DOHH2 (cell line): ENCODE measurements around the gene TBCK.
"Not testable (repeated sequence)": the region's sequence is repeated elsewhere in the genome, so short reads cannot be mapped to it uniquely, and the experiment has no call there.

ENCODE experiments used
- H3F3A ChIP-seq: fragments of 200-600 bp; sonication (generic), shearing (Covaris generic); 2 replicates; pipeline ENCODE4 v1.6.0; 2016; ENCODE audit warnings: antibody characterized with exemption, mild to moderate bottlenecking; ENCODE audit not compliant: control insufficient read depth, insufficient read depth
- H3K27ac ChIP-seq: fragments of 200-600 bp; sonication (generic); 2 replicates; pipeline ENCODE4 v1.5.1; 2014; ENCODE audit warnings: low read depth, mild to moderate bottlenecking, low read length, moderate library complexity
- H3K27me3 ChIP-seq: fragments of 200-600 bp; sonication (generic); 2 replicates; pipeline ENCODE4 v1.6.1; 2014; ENCODE audit warnings: mild to moderate bottlenecking, low read length, mixed read lengths; ENCODE audit not compliant: control insufficient read depth
- H3K36me3 ChIP-seq: fragments of 200-600 bp; sonication (generic); 2 replicates; pipeline ENCODE4 v1.6.1; 2014; ENCODE audit warnings: mild to moderate bottlenecking, low read length, moderate library complexity, mixed read lengths; ENCODE audit not compliant: control insufficient read depth
- H3K4me1 ChIP-seq: fragments of 200-600 bp; sonication (generic); 2 replicates; pipeline ENCODE4 v1.6.1; 2014; ENCODE audit warnings: mild to moderate bottlenecking, low read length, mixed read lengths; ENCODE audit not compliant: control insufficient read depth
- H3K4me2 ChIP-seq: fragments of 200-600 bp; sonication (generic); 2 replicates; pipeline ENCODE4 v1.6.0; 2014; ENCODE audit warnings: mild to moderate bottlenecking, low read length, moderate library complexity
- H3K4me3 ChIP-seq: fragments of 200-600 bp; sonication (generic); 2 replicates; pipeline ENCODE4 v1.5.1; 2014; ENCODE audit warnings: mild to moderate bottlenecking, low read length, mixed read lengths
- H3K79me2 ChIP-seq: fragments of 200-600 bp; sonication (generic); 2 replicates; pipeline ENCODE4 v1.6.1; 2014; ENCODE audit warnings: mild to moderate bottlenecking, low read length, mixed read lengths; ENCODE audit not compliant: control insufficient read depth
- H3K9me2 ChIP-seq: fragments of 200-600 bp; sonication (generic); replicated peaks from 2 replicates; pipeline ENCODE4 v1.6.1; 2014; ENCODE audit warnings: mild to moderate bottlenecking, low read length, mixed read lengths; ENCODE audit not compliant: control insufficient read depth
- H3K9me3 ChIP-seq: fragments of 200-600 bp; sonication (generic); 2 replicates; pipeline ENCODE4 v1.6.1; 2014; ENCODE audit warnings: antibody characterized with exemption, low read length, mixed read lengths; ENCODE audit not compliant: control insufficient read depth, insufficient read depth
- H4K20me1 ChIP-seq: fragments of 200-600 bp; sonication (generic); 2 replicates; pipeline ENCODE4 v1.6.0; 2014; ENCODE audit warnings: low read depth, mild to moderate bottlenecking, antibody characterized with exemption, low read length, moderate library complexity; ENCODE audit not compliant: control insufficient read depth, insufficient read depth
- EZH2phosphoT487 ChIP-seq: fragments of 200-600 bp; sonication (generic); IDR thresholded peaks from 2 replicates; pipeline ENCODE4 v1.6.1; 2017; ENCODE audit warnings: borderline replicate concordance, mild to moderate bottlenecking, antibody characterized with exemption, low read length, moderate library complexity, mixed read lengths
- TF ChIP-seq, protein P1 (sequence below): fragments of 200-600 bp; sonication (generic); IDR thresholded peaks from one replicate; pipeline ENCODE4 v1.5.1; 2014; ENCODE audit warnings: antibody characterized with exemption, mild to moderate bottlenecking, low read depth, low read length; ENCODE audit not compliant: poor library complexity, severe bottlenecking

Gene TBCK

DNA sequence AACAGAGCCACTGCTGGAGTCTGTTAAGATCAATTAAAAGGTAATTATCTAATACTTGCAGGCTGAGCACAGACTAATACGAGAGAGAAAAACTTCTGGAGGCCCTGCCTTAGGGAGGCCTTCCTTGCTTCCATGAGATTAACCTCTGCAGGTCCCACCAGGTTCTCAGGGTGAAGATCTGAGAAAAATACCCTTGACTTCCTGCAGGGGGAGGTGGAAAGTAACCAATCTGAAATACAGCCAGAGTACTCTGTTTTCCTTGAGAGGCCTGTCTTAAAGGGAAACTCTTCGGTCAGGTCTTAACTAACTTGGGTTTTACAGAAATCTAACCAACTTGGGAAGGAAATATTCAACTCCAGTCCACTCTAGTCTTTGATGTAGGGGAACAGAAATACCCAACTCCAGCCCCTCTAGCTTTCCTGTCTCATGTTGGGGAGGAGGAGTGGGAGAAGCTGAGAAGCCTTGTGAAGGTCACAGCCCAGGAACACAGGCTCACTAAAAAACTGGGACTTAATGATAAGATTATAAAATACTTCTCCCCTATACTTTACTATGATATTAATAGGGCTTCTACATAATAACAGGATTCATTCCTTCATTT lies 77.1 kb downstream of the TBCK start:
- H3K4me1 ChIP-seq = no peaks in the 10 kb centered on the region
- H4K20me1 ChIP-seq = no peaks in the 10 kb centered on the region
- H3K27ac ChIP-seq = no peak overlapping the region
- H3K9me3 ChIP-seq = no peaks in the 10 kb centered on the region
- no peaks in the 10 kb centered on the region for H3K27me3 ChIP-seq
- H3K9me2 ChIP-seq = no peaks in the 10 kb centered on the region
- no peaks in the 10 kb centered on the region for H3F3A ChIP-seq
- no peak overlapping the region for H3K4me2 ChIP-seq
- H3K36me3 ChIP-seq = peaks cover 9% of the 10 kb centered on the region; the same call in 1 of the 2 replicates
- no peak overlapping the region for H3K4me3 ChIP-seq
- no peaks in the 10 kb centered on the region for H3K79me2 ChIP-seq
- no peak for TF ChIP-seq EZH2phosphoT487
- TF ChIP-seq, protein P1, sequence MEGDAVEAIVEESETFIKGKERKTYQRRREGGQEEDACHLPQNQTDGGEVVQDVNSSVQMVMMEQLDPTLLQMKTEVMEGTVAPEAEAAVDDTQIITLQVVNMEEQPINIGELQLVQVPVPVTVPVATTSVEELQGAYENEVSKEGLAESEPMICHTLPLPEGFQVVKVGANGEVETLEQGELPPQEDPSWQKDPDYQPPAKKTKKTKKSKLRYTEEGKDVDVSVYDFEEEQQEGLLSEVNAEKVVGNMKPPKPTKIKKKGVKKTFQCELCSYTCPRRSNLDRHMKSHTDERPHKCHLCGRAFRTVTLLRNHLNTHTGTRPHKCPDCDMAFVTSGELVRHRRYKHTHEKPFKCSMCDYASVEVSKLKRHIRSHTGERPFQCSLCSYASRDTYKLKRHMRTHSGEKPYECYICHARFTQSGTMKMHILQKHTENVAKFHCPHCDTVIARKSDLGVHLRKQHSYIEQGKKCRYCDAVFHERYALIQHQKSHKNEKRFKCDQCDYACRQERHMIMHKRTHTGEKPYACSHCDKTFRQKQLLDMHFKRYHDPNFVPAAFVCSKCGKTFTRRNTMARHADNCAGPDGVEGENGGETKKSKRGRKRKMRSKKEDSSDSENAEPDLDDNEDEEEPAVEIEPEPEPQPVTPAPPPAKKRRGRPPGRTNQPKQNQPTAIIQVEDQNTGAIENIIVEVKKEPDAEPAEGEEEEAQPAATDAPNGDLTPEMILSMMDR = peak; percentile 68

DNA sequence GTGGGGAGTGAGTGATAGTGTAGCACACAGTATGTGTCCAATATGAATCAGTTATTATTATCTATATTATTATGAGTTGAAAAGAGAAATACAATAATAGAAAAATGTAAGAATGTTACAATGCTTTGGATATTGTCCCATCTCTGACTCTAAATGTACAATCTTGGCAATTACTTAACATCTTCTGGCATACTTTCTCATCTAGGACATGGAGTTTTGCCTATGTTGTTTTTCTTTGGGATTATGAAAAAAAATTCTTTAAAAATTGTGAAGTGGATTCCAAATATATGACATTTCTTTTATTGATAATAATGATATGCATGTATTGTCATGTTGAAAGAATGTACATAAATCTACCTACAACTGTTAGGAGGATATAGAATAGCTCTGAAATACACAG lies 84.1 kb downstream of the TBCK start:
- no peaks in the 10 kb centered on the region for H3K9me2 ChIP-seq
- H3K36me3 ChIP-seq = peaks cover 44% of the 10 kb centered on the region

DNA sequence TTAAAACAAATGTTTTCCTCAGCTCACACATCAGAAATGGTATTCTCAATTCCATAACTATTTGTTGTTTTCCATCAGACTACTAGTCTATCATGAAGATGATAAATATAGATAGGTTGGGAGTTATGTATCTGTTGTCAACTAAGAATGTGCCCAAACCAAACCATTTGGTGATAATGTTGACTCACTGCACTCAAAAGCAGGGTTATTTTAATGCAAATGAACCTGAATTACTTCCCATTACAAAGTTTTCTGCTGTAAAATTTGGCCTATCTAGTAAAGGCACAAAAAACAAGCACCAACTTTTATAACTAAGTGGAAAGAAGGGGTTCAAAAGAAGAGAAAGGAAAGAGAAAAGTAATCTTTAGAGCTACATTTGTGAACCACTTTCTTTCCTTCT lies 93.5 kb downstream of the TBCK start:
- H3K9me3 ChIP-seq = no peaks in the 10 kb centered on the region
- no peak overlapping the region for H3K4me3 ChIP-seq
- no peak overlapping the region for H3K27ac ChIP-seq
- no peaks in the 10 kb centered on the region for H3F3A ChIP-seq
- H4K20me1 ChIP-seq = no peaks in the 10 kb centered on the region
- no peaks in the 10 kb centered on the region for H3K9me2 ChIP-seq
- no peak overlapping the region for H3K4me2 ChIP-seq
- no peak for TF ChIP-seq EZH2phosphoT487
- TF ChIP-seq, protein P1 = no peak
- H3K4me1 ChIP-seq = no peaks in the 10 kb centered on the region
- H3K79me2 ChIP-seq = no peaks in the 10 kb centered on the region
- no peaks in the 10 kb centered on the region for H3K36me3 ChIP-seq
- no peaks in the 10 kb centered on the region for H3K27me3 ChIP-seq

More for the DNA sequence above, 84.1 kb downstream of the TBCK start:
- H3K79me2 ChIP-seq = no peaks in the 10 kb centered on the region
- H3K4me1 ChIP-seq = no peaks in the 10 kb centered on the region
- TF ChIP-seq, protein P1 = no peak
- no peak for TF ChIP-seq EZH2phosphoT487
- no peak overlapping the region for H3K27ac ChIP-seq
- H3K4me2 ChIP-seq = no peak overlapping the region
- H3K9me3 ChIP-seq = no peaks in the 10 kb centered on the region
- H3K4me3 ChIP-seq = no peak overlapping the region
- H4K20me1 ChIP-seq = no peaks in the 10 kb centered on the region
- H3K27me3 ChIP-seq = no peaks in the 10 kb centered on the region
- no peaks in the 10 kb centered on the region for H3F3A ChIP-seq

DNA sequence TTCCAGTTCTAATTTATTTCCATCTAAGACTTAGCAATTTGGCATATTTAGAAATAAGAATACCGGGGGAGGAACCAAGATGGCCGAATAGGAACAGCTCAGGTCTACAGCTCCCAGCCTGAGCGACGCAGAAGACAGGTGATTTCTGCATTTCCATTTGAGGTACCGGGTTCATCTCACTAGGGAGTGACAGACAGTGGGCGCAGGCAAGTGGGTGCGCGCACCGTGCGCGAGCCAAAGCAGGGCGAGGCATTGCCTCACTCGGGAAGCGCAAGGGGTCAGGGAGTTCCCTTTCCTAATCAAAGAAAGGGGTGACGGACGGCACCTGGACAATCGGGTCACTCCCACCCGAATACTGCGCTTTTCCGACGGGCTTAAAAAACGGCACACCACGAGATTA lies 102.7 kb downstream of the TBCK start:
- not testable (repeated sequence) for H3K36me3 ChIP-seq, H3K9me3 ChIP-seq, H3K79me2 ChIP-seq, H4K20me1 ChIP-seq, H3K27me3 ChIP-seq, H3K4me3 ChIP-seq, H3K9me2 ChIP-seq, H3K27ac ChIP-seq, H3K4me1 ChIP-seq, H3F3A ChIP-seq, H3K4me2 ChIP-seq
